Fibroblast of the conjunctiva (primary cell): Measurements from ENCODE around the gene MAMSTR.
"Not testable (repeated sequence)": the region's sequence is repeated elsewhere in the genome, so short reads cannot be mapped to it uniquely, and the experiment has no call there.

Experiments used
- DNase-seq: peaks from one replicate; pipeline ENCODE4 v3.0.0-alpha.2; 2010; ENCODE audit warnings: low read depth

The MAMSTR gene

GRCh38 chr19:48686088-48686487 lies 33.4 kb downstream of the MAMSTR start:
- DNase-seq = no peak

GRCh38 chr19:48685583-48685982 lies 33.9 kb downstream of the MAMSTR start:
- no peak for DNase-seq

GRCh38 chr19:48683349-48683748 lies 36.2 kb downstream of the MAMSTR start:
- peak; percentile 27 for DNase-seq

- DNase-seq = no peak
These were observed 38.4 kb downstream of the MAMSTR start for GRCh38 chr19:48681127-48681470.

GRCh38 chr19:48680436-48681126 lies 38.9 kb downstream of the MAMSTR start:
- no peak for DNase-seq

GRCh38 chr19:48680006-48680405 lies 39.5 kb downstream of the MAMSTR start:
- DNase-seq = not testable (repeated sequence)

- DNase-seq = no peak
These were observed 41.3 kb downstream of the MAMSTR start for GRCh38 chr19:48678201-48678600.

GRCh38 chr19:48676887-48677286 lies 42.6 kb downstream of the MAMSTR start:
- DNase-seq = no peak

- DNase-seq = no peak
These were observed 43.0 kb downstream of the MAMSTR start for GRCh38 chr19:48676487-48676886.

- peak; percentile 55 for DNase-seq
These were observed 44.4 kb downstream of the MAMSTR start for GRCh38 chr19:48674921-48675824.

- DNase-seq = no peak
These were observed 45.2 kb downstream of the MAMSTR start for GRCh38 chr19:48674216-48674809.

- no peak for DNase-seq
These were observed 46.0 kb downstream of the MAMSTR start for GRCh38 chr19:48673436-48674100.

GRCh38 chr19:48672994-48673393 lies 46.5 kb downstream of the MAMSTR start, which contains the start of gene NTN5:
TSS of gene NTN5 (minus strand) at chr19:48673017. CDS start at chr19:48670986, 2,031 bp downstream.
- no peak for DNase-seq

GRCh38 chr19:48671446-48671995 lies 48.0 kb downstream of the MAMSTR start:
- DNase-seq = no peak

- DNase-seq = no peak
These were observed 48.7 kb downstream of the MAMSTR start for GRCh38 chr19:48670699-48671445.

- DNase-seq = no peak
These were observed 49.4 kb downstream of the MAMSTR start for GRCh38 chr19:48669903-48670668.

- no peak for DNase-seq
These were observed 50.8 kb downstream of the MAMSTR start for GRCh38 chr19:48668761-48669160.

GRCh38 chr19:48668332-48668731 lies 51.2 kb downstream of the MAMSTR start:
- DNase-seq = no peak

- DNase-seq = no peak
These were observed 53.7 kb downstream of the MAMSTR start for GRCh38 chr19:48665786-48666185.

GRCh38 chr19:48664476-48664875 lies 55.0 kb downstream of the MAMSTR start:
- no peak for DNase-seq
